A172 (cell line): Measurements from ENCODE around the gene C11orf98. TPM values are rescaled to one million over a fixed set of nuclear protein-coding genes. Genes with fewer than 3 reads are reported as not detected.
"Not testable (repeated sequence)": the region's sequence is repeated elsewhere in the genome, so short reads cannot be mapped to it uniquely, and the experiment has no call there.

Experiments used
- DNase-seq: peaks from one replicate; pipeline ENCODE4 v3.0.0-alpha.2; 2015; ENCODE audit warnings: low spot score
- total RNA-seq: library from RNA; depleted of rRNA; stranded (reverse); fragments of >200 nt; shearing (Covaris generic); gene quantifications from 2 replicates; pipeline ENCODE4 v1.2.3, GENCODE V29; 2014

Gene C11orf98
- total RNA-seq, 1 experiment from 2014 or later, result 100 TPM

GRCh38 chr11:62682518-62682917, 17.5 kb upstream of the C11orf98 start:
- no peak for DNase-seq

DNA sequence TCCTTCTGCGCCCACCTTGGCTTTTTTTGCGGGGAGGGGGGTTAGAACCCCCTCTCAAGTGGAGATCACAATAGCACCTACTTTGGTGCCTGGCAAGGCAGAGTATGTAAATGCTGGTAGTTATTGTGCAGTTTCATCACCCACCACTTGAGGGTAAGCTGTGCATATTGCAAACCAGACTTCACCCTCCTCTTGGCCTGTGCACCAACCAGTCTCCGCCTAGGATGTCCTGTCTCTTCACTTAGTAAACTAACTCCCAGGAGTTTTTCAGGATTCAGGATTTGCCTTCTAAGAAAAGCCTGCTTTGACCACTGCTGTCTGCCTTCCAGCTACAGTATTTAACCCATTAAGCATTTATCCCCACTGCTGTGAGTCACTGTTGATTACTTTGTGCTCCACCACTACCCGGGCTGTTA, 15.8 kb upstream of the C11orf98 start:
- peak; percentile 79 for DNase-seq

DNA sequence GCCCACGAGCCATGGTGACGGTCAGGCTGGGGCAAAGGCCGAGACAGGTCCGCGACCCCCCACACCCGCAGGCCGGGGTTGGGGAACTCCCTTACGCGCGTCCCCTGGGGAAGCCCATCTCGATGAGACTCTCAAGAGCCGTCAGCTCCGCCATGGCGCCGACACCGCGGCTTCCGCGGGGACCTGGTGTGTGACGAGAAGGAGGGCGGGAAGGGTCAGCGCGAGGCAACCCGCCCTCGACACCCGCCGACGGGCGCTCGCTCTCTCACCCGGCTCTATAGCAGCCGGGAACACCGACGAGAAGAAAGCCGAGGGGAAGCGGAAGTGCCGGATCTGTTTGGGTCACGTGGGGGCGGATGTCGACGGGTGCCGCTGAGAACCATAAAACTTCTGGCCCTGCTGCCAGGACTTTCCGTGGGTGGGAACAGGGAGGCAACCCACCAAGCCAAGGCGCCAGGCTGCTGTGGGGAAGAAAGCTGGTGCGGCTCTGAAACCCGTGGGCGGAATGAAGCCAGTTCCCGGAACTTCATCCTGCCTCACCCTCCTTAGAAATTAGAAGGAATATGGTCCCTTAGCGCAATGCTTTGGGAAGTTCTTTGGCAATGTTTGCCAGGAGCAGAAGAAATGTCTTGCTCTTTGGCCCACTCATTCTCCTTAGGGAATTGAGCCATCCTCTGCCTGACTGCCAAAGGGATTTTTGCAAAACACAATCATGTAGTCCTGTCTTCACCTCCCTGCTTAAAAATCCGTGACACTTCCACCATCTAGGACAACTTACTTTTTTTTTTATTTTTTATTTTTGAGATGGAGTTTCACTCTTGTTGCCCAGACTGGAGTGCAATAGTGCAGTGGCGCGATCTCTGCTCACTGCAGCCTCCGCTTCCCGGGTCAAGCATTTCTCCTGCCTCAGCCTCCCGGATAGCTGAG, 14.0 kb upstream of the C11orf98 start, which contains the start of gene UBXN1:
Gene UBXN1, minus strand, starts transcription at position 304 of the 927 bp plus-strand sequence. Its CDS starts 150 bp downstream, at position 154.
- DNase-seq, result peak; percentile 76

DNA sequence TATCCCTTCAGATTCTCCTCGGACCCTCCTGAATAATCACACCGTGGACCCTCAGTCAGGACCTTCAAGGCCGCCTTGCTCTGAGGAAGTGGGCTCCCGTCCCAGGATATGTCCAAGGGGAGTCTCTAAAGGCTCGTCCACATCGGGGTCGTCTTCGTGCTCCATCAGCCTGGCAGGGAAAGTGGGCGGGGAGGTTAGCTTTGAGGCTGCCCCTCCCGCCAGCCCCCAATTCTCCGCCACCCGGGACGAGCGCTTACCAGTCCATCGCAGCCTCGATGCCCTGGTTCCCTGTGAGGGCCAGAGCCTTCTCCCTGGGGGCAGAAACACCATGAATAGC, 13.4 kb upstream of the C11orf98 start:
- DNase-seq, result no peak

DNA sequence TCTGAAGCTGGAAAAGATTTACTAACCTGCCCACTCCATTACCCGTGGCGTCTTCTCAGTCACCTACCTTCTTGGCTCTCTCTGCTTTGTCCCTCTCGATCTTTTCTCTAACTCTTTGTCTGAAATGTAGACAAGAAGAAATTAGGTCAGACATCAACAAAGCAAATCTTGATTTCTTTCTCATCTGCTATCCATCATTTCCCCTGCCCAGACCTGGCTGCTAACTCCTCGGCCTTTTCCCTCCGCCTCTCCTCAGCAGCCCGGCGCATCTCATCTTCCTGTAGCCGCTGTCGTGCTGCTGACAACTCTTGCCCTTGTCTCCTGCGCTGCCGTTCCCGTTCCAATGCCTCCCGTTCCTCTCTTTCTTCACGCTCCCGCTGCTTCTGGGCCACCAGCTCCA, 12.7 kb upstream of the C11orf98 start:
- no peak for DNase-seq

DNA sequence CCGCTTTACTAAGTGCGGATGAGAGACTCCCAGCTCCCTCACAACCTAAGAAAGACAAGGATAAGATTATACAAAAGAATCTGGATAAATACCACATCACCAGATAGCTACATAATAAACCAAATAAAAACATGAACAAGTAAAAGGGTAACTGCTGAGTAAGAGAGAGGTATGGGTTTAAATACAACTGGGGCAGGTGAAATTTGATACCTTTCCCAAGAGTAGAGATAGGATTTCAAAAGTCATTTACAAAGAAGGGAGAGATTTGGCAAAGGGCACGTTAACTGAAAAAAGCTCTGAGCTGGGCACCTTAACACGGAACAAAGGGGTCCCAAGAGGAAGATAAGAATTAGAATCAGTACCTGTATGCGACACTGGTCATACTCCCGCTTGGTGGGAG, 12.1 kb upstream of the C11orf98 start:
- no peak for DNase-seq

DNA sequence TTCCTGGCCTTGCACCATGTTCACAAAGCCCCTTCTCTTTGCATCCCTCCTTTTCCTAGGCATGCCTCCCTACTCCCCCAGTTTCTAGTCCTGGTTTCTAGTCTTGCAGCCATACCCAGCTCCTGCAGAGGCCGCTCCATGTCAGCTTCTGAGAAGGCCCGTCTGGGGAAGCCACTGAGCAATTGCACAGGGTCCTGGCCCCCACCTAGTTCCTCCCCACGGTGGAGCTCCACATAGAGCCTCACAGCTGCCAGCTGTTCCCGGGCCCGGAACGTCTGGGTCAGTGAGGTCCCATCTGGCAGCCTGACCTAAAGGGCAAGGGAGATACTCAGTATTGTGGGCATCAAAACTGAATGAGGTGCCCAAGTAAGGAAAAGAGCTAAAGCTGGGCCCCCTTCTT, 11.7 kb upstream of the C11orf98 start:
- DNase-seq, result no peak

DNA sequence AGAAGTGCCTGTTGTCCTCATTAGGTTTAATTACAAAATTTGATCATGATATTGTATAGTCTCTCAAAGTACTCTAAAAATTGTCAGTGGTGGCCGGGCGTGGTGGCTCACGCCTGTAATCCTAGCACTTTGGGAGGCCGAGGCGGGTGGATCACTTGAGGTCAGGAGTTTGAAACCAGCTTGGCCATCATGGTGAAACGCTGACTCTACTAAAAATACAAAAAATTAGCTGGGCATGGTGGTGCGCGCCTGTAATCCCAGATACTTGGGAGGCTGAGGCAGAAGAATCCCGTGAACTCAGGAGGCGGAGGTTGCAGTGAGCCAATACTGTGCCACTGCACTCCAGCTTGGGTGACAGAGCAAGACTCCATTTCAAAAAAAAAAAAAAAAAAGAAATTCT, 10.4 kb upstream of the C11orf98 start:
- DNase-seq, result not testable (repeated sequence)

DNA sequence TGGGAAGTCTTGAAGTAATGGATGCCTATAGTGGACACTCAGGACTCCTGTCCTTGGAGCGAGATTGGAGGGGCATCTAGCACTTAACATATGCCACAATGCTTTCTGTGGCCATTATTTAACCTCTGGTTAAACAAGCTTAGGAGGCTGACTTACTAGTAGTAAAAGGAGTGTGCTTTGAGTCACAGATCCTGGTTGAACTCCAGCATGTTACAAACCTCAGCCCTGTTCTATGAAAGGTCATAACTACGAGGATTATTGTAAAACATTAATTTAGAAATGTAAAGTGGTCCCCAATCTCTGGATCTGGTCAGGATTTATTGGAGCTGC, 8.2 kb upstream of the C11orf98 start:
- no peak for DNase-seq

DNA sequence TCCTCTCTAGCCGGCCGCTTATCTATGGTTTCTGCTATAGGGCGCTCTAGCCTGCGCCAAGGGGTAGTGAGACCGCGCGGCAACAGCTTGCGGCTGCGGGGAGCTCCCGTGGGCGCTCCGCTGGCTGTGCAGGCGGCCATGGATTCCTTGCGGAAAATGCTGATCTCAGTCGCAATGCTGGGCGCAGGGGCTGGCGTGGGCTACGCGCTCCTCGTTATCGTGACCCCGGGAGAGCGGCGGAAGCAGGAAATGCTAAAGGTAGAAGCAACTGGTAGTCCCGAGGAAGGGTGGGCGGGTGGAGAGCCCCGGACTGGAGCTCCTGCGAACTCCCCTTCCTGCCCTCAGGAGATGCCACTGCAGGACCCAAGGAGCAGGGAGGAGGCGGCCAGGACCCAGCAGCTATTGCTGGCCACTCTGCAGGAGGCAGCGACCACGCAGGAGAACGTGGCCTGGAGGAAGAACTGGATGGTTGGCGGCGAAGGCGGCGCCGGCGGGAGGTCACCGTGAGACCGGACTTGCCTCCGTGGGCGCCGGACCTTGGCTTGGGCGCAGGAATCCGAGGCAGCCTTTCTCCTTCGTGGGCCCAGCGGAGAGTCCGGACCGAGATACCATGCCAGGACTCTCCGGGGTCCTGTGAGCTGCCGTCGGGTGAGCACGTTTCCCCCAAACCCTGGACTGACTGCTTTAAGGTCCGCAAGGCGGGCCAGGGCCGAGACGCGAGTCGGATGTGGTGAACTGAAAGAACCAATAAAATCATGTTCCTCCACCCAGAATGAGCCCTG, 6.8 kb upstream of the C11orf98 start, which contains the start of the genes LBHD1 and UQCC3:
Gene LBHD1, minus strand, starts transcription at position 660 of the 782 bp plus-strand sequence. CDS start 2,236 bp downstream, outside the sequence.
Gene UQCC3, plus strand, starts transcription at position 66 of the 782 bp plus-strand sequence. Its CDS starts 73 bp downstream, at position 139.
- DNase-seq, result peak; percentile 86

DNA sequence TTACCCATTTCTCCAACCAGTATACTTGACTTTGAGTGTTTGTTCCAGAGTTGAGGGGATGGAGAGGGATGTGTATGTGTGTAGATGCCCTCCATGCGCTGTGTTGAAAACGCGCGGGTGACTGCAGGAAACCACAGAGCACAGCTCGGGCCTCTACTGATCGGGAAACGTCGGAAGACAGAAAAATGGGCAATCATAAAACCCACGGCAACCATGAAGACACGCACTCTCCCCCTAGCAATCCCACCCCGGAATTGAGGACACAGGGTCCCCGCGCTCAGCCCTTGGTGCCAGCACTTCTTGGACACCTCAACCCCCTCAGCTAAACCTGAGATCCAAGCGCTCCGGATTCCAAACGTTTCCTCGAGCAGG, 6.2 kb upstream of the C11orf98 start:
- DNase-seq, result no peak

DNA sequence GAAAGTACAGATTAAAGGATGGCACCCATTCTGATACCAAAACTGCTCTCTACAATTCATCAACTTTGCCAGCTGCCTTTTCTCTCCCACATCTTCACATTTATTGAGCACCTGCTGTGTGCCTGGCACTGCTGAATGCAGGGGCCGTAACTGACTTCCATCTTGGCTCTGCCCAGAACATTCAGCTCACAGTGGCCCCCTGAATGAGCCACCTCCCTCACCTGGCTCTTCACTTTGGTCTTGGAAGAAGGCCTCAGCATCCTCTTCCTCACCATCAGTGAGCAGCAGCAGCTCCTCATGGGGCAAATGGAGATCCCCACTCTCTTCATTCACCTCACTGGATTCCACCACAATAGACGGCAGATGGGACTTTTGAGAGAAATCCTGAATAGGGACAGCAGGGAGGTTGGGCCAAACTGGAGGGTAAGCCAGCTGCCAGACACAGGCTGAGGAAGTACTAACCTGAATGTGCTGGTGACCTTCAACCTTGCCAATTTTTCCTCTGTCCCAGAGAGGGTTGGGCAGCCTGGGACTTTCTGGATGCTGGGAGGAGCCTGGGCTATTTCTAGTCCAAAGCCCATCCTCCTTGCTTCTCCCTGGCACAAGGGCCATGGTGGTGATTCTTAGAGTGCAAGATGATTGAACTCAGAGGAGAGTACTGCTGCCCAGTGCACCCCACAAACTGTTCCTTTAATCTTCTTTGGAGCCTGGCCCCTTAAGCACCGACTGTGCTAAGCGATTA, 4.6 kb upstream of the C11orf98 start:
- DNase-seq, result no peak

- no peak for DNase-seq
Measured at GRCh38 chr11:62667460-62667859, 2.5 kb upstream of the C11orf98 start.

- no peak for DNase-seq
Measured at GRCh38 chr11:62666259-62666926, 1.4 kb upstream of the C11orf98 start.

DNA sequence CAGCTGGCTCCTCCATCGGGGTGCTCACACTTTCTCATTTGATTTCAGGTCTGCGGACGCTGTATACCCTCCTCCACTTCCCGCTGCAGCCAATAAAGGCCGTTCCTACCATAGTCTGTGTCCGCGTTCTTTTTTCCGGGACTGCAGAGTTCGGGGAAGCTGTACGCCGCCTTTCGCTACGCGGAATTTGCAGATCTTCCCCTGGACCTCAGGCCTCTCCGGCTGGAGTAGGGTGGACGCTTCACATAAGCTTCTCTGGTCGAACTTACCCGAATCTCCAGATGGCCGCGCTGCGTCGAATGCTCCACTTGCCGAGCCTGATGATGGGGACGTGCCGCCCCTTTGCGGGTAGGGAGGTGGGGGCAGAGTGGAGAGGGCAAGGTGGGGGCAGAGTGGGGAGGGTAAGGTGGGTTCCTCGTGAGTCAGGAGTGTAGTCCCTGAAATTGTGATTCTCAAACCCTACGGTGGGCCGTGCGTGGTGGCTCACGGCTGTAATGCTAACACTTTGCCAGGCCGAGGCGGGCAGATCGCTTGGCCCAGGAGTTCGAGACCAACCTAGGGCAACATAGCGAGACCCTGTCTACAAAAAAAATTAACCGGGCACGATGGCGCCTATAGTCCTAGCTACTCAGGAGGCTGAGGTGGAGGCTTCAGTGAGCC, 719 bp upstream of the C11orf98 start:
- peak; percentile 14 for DNase-seq

GRCh38 chr11:62664405-62665074, 470 bp downstream of the C11orf98 start:
- DNase-seq, result peak; percentile 59

DNA sequence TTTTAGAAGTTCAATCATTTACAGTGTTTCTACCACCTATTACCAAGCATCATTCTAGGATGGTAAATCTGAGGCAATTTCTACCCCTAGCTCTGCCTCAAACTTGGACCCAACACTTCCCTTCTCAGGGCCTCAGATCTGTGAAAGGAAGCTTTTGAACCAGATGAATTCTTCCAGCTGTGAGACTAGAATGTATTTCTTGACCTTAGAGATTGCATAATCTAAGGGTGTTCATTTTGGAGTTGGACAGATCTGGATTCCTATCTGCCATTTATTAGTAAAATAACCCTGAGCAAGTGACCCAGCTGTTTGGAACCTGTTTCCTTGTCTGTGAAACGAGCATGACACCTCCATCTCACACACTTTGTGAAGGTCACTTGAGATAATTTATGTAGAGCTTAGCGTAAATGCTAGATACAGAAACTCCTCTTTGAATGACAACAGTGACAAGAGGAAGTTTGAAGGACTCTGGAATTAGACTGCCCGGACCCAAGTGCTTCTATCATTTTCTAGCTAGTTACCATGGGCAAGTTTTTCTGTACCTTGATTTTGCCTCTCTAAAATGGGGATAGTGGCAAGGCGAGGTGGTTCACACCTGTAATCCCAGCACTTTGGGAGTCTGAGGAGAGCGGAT, 8.1 kb downstream of the C11orf98 start:
- DNase-seq, result no peak

DNA sequence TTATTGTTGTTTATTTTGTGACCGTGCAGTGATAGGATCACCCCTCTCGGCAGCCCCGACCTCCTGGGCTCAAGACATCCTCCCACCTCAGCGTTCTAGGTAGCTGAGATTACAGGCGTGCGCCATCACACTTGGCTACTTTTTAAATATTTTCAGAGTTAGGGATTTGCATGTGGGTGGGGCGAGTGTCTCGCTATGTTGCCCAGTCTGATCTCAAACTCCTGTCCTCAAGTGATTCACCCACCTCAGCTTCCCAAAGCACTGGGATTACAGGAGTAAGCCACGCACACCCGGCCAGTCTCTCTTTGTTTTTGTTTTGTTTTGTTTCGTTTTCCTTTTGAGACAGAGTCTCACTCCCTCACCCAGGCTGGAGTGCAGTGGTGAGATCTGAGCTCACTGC, 10.7 kb downstream of the C11orf98 start:
- no peak for DNase-seq

DNA sequence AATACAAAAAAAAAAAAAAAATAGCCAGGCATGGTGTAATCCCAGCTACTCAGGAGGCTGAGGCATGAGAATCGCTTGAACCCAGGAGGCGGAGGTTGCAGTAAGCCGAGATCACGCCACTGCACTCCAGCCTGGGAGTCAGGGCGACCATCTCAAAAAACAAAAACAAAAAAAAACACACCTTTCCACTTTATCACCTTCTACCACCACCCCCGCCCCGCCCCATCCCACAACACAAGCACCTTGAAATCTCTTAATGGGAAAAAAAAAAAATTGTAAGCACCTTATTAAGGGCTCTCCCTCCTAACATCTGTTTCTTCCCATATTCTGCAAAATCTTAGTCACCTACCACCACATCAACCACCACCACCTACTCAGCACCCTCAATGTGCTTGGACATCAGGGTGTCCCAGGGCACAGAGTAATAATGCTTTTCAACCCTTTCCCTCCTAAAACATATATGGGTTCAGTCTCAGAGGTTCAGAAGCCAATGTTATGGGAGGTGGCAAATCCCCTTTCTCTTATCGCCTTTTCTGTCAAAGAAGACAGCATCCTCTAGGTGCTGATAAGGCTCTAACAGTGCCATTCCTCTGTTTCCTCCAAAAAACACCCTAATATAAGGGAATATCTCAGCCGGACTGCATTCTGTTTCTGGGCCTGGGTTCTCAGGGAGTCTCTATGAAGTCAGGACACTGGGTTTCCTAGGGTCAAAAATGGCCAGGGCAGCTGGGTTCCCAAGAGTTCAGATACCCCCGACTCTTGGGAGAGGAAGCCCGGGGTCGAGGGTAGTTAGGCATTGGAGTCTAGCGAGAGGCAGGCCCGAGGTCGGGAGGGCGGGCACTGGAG, 12.6 kb downstream of the C11orf98 start:
- no peak for DNase-seq
